Sigmoid colon (tissue), 4 donors: ENCODE measurements around the gene ZNF639.

Experiments
- CTCF ChIP-seq, 4 experiments: fragments of 450-650 bp in 3 of 4; fragments of 200-600 bp in 1 of 4; IDR thresholded peaks; one replicate each; pipeline ENCODE4 v1.5.1; 2016 to 2019; ENCODE audit warnings: antibody characterized with exemption in 4 of 4, mild to moderate bottlenecking in 3 of 4, moderate library complexity in 2 of 4
- EP300 ChIP-seq, 4 donors: sonication (generic); formaldehyde crosslinking; IDR thresholded peaks; one replicate each; pipeline ENCODE4 v1.6.1; 2017; ENCODE audit warnings: antibody characterized with exemption in 4 of 4
- POLR2A ChIP-seq, 2 donors: fragments of 450-650 bp; IDR thresholded peaks; one replicate each; pipeline ENCODE4 v1.6.1; 2016; ENCODE audit warnings: antibody characterized with exemption in 2 of 2, mild to moderate bottlenecking in 2 of 2, moderate library complexity in 2 of 2
- POLR2AphosphoS5 ChIP-seq, 4 donors: sonication (generic); formaldehyde crosslinking; IDR thresholded peaks; one replicate each; pipeline ENCODE4 v1.6.1; 2017; ENCODE audit warnings: antibody characterized with exemption in 4 of 4

- no peak for TF ChIP-seq CTCF (IDR thresholded peaks at IDR 0.05)
- TF ChIP-seq EP300 (IDR thresholded peaks at IDR 0.05), result no peak
- TF ChIP-seq POLR2A (IDR thresholded peaks at IDR 0.05), result no peak
- TF ChIP-seq POLR2AphosphoS5 (IDR thresholded peaks at IDR 0.05), result no peak
Measured at GRCh38 chr3:179363332-179363731, 40.5 kb downstream of the ZNF639 start.
